AML-193 (cell line): ENCODE measurements around the gene ITGA3.
A peak's percentile ranks its signal among the peaks of the same experiment; 100 is the strongest.

Experiments used
- DNase-seq, 2 experiments: peaks; one replicate each; lab custom pipeline; 2025; lab: John Stamatoyannopoulos, UW

The ITGA3 gene

GRCh38 chr17:50094753-50095619, 39.1 kb downstream of the ITGA3 start, which contains the start of gene PDK2:
Gene PDK2 (plus strand): TSS chr17:50095351. CDS start chr17:50095436, 85 bp downstream.
- DNase-seq, result peak; percentile 96 to 97

- DNase-seq, result no peak
Measured at GRCh38 chr17:50095626-50096037, 39.7 kb downstream of the ITGA3 start.

GRCh38 chr17:50096092-50096491, 40.2 kb downstream of the ITGA3 start:
- DNase-seq, result no peak

- DNase-seq, result no peak
Measured at GRCh38 chr17:50096758-50097157, 40.8 kb downstream of the ITGA3 start.

- no peak for DNase-seq
Measured at GRCh38 chr17:50097455-50097854, 41.5 kb downstream of the ITGA3 start.

- DNase-seq, result no peak
Measured at GRCh38 chr17:50097926-50098325, 42.0 kb downstream of the ITGA3 start.

- DNase-seq, result no peak
Measured at GRCh38 chr17:50098583-50098982, 42.7 kb downstream of the ITGA3 start.

- no peak for DNase-seq
Measured at GRCh38 chr17:50099003-50099402, 43.1 kb downstream of the ITGA3 start.

GRCh38 chr17:50100480-50100883, 44.6 kb downstream of the ITGA3 start:
- DNase-seq, result no peak

GRCh38 chr17:50100921-50101345, 45.0 kb downstream of the ITGA3 start:
- no peak for DNase-seq

- DNase-seq, result no peak
Measured at GRCh38 chr17:50101346-50102163, 45.6 kb downstream of the ITGA3 start.

GRCh38 chr17:50102164-50102991, 46.5 kb downstream of the ITGA3 start:
- no peak for DNase-seq

GRCh38 chr17:50103252-50103651, 47.3 kb downstream of the ITGA3 start:
- DNase-seq, result no peak

GRCh38 chr17:50103941-50104340, 48.0 kb downstream of the ITGA3 start:
- no peak for DNase-seq

- no peak for DNase-seq
Measured at GRCh38 chr17:50105811-50106210, 49.9 kb downstream of the ITGA3 start.

- DNase-seq, result no peak
Measured at GRCh38 chr17:50106393-50107131, 50.7 kb downstream of the ITGA3 start.

GRCh38 chr17:50107790-50108414, 52.0 kb downstream of the ITGA3 start:
- DNase-seq, result no peak

- no peak for DNase-seq
Measured at GRCh38 chr17:50108556-50108955, 52.6 kb downstream of the ITGA3 start.

- no peak for DNase-seq
Measured at GRCh38 chr17:50109207-50109606, 53.3 kb downstream of the ITGA3 start.

GRCh38 chr17:50109785-50110184, 53.9 kb downstream of the ITGA3 start:
- no peak for DNase-seq
